ENCODE measurements around the gene PVALEF.
"Not testable (repeated sequence)": the region's sequence is repeated elsewhere in the genome, so short reads cannot be mapped to it uniquely, and the experiment has no call there.

The PVALEF gene

DNA sequence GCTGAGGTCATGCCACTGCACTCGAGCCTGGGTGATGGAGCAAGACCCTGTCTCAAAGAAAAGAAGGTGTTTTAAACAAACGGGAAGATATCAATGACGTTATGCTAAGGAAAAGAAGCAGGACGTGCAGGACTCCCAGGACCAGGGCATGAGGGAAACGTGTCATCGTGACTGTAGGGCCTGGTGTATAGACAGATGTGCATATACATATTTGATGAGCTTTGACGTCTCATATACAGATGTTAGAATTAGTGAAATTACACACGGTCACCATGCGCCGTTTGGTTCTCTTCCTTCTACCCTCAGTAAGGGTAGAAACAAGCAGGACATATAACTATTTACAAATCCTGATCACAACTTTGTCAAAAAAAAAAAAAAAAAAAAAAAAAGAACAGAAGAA is 17.6 kb upstream of the PVALEF start:
- ChIA-PET POLR2A (no interaction called here), CTCF (no interaction called here)
- TF ChIP-seq BHLHE40 (IDR thresholded peaks at IDR 0.05; ENCODE audit: borderline replicate concordance) (no peak), FOXK2 (IDR thresholded peaks at IDR 0.05) (no peak), LEF1 (IDR thresholded peaks at IDR 0.05; ENCODE audit: borderline replicate concordance) (no peak), CTBP1 (IDR thresholded peaks at IDR 0.05; ENCODE audit: borderline replicate concordance) (no peak), ELF4 (IDR thresholded peaks at IDR 0.05) (no peak), ZNF384 (IDR thresholded peaks at IDR 0.05) (no peak), SP1 (IDR thresholded peaks at IDR 0.05) (no peak), NFRKB (IDR thresholded peaks at IDR 0.05) (no peak), TARDBP (IDR thresholded peaks at IDR 0.05) (no peak), L3MBTL2 (conservative IDR thresholded peaks at IDR 0.05) (no peak)
- no peak for DNase-seq (ENCODE audit: extremely low spot score)

DNA sequence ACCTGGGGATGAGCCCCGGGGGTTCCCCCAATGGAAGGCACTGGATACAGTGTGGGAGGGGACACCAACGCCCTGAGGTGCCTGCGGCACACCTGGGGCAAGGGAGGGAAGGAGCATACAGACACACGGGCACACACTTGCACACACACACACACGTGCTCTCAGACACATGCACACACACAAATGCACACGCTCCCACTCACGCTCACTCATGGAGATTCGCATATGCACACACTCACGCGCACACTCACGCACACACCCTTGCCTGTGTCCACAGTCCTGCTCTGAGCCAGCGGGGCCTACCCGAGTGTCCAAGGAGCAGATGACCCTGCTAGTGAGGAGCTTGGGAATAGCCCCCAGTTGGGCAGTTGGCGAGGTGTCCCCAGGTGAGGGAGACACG is 16.7 kb upstream of the PVALEF start:
- CTCF ChIA-PET = no interaction called here
- DNase-seq (ENCODE audit: extremely low spot score) = no peak
- TF ChIP-seq SP1 (IDR thresholded peaks at IDR 0.05) = no peak
- no peak for TF ChIP-seq TARDBP (IDR thresholded peaks at IDR 0.05)
- TF ChIP-seq SUZ12 (IDR thresholded peaks at IDR 0.05) = no peak
- no peak for TF ChIP-seq FOXM1 (IDR thresholded peaks at IDR 0.05; ENCODE audit: borderline replicate concordance)
- TF ChIP-seq BHLHE40 (IDR thresholded peaks at IDR 0.05; ENCODE audit: borderline replicate concordance) = no peak
- TF ChIP-seq NFRKB (IDR thresholded peaks at IDR 0.05) = no peak
- TF ChIP-seq L3MBTL2 (conservative IDR thresholded peaks at IDR 0.05) = no peak
- TF ChIP-seq, protein P1, sequence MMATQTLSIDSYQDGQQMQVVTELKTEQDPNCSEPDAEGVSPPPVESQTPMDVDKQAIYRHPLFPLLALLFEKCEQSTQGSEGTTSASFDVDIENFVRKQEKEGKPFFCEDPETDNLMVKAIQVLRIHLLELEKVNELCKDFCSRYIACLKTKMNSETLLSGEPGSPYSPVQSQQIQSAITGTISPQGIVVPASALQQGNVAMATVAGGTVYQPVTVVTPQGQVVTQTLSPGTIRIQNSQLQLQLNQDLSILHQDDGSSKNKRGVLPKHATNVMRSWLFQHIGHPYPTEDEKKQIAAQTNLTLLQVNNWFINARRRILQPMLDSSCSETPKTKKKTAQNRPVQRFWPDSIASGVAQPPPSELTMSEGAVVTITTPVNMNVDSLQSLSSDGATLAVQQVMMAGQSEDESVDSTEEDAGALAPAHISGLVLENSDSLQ (IDR thresholded peaks at IDR 0.05) = no peak
- no peak for TF ChIP-seq LEF1 (IDR thresholded peaks at IDR 0.05; ENCODE audit: borderline replicate concordance)
- TF ChIP-seq CTBP1 (IDR thresholded peaks at IDR 0.05; ENCODE audit: borderline replicate concordance) = no peak
- TF ChIP-seq ZNF384 (IDR thresholded peaks at IDR 0.05) = no peak
- no peak for TF ChIP-seq FOXA1 (IDR thresholded peaks at IDR 0.05)
- POLR2A ChIA-PET = no interaction called here

DNA sequence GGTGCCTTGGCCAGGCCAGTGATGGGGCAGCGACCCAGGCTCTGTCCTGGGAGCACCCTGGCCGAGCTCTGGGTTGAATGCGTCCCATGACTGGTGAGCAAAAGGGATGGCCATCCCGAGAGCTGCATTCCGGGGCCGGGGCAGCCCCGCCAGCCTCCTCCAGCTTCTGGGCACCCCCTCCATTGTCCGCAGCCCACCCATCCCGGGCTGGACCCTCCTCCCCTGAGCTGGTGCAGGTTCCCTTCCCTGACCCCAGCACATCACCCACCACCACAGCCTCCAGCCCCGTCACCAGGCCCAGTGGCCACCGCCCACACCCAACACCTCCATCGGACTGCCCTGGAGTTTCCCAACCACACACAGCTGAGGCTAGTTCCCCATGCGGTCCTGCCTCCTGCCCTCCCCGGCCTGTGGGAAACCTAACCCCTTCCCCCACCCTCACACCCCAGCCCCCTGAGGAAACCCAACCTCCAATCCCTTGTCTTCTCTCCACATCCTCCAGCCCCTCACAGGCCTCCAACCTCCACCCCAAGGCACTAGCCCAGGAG is 16.2 kb upstream of the PVALEF start:
- ChIA-PET CTCF (no interaction called here), POLR2A (no interaction called here)
- TF ChIP-seq, protein P1 (IDR thresholded peaks at IDR 0.05) = no peak
- no peak for TF ChIP-seq CTBP1 (IDR thresholded peaks at IDR 0.05; ENCODE audit: borderline replicate concordance)
- no peak for DNase-seq (ENCODE audit: extremely low spot score)

DNA sequence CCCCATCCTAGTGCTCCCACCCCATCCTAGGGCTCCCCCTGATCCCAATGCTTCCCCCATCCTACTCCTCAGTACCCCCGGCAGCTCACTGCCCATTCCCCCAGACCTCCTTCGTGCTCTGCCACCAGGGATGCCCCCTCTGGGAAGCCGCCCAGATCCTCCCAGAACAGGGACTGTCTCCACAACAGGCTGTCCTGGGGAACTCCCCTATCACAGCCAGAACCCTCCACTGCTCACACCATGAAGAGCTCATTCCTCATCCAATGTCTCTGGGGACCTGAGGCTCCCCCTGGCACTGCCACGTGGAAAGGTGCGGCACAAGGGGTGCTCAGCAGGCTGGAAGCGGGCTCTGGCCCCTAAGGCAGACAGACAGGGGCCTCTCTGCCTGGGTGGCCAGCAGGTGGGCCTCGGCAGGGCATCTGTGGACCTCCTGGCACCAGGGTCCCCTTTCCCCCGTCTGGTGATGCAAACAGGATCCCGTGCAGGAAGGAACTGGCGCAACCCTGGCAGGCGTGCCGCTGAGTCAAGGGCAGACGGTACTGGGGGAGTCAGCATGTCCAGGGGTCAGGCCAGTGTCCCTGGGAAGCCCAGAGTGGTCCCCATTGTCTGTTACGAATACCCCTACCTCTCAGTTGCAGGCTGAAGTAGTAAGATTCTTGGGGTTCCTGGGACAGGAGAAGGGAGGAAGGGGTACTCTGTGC is 14.8 kb upstream of the PVALEF start:
- no peak for DNase-seq (ENCODE audit: extremely low spot score)
- TF ChIP-seq SP1 (IDR thresholded peaks at IDR 0.05) = no peak
- TF ChIP-seq BHLHE40 (IDR thresholded peaks at IDR 0.05; ENCODE audit: borderline replicate concordance) = no peak
- no peak for TF ChIP-seq FOXM1 (IDR thresholded peaks at IDR 0.05; ENCODE audit: borderline replicate concordance)
- TF ChIP-seq TARDBP (IDR thresholded peaks at IDR 0.05) = no peak
- TF ChIP-seq ZNF384 (IDR thresholded peaks at IDR 0.05) = no peak
- ChIA-PET POLR2A (no interaction called here), CTCF (no interaction called here)

DNA sequence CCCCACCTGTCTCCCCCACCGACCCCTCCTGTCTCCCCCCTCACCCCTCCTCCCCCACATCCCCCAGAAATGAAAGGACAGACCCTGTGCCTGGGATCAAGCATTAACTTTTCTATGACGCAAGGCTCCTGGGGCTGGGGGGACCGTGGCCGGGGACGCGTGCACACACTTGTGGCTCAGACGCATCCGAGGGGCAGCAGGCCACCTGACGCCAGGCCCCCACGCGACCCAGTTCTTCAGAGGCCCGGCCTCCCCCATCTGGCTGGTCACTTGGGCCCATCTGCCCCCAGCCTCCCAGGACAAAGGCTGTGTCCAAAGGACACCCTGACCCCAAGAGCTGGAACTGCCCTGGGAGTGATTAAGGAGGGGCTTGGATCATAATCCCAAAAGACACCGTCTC is 14.0 kb upstream of the PVALEF start:
- ChIA-PET POLR2A (no interaction called here), CTCF (no interaction called here)
- no peak for DNase-seq (ENCODE audit: extremely low spot score)
- no peak for TF ChIP-seq LEF1 (IDR thresholded peaks at IDR 0.05; ENCODE audit: borderline replicate concordance)
- TF ChIP-seq FOXA1 (IDR thresholded peaks at IDR 0.05) = no peak
- no peak for TF ChIP-seq SP1 (IDR thresholded peaks at IDR 0.05)
- TF ChIP-seq FOXM1 (IDR thresholded peaks at IDR 0.05; ENCODE audit: borderline replicate concordance) = no peak
- no peak for TF ChIP-seq HDGF (IDR thresholded peaks at IDR 0.05; ENCODE audit: borderline replicate concordance)
- TF ChIP-seq TARDBP (IDR thresholded peaks at IDR 0.05) = no peak
- no peak for TF ChIP-seq NFRKB (IDR thresholded peaks at IDR 0.05)

DNA sequence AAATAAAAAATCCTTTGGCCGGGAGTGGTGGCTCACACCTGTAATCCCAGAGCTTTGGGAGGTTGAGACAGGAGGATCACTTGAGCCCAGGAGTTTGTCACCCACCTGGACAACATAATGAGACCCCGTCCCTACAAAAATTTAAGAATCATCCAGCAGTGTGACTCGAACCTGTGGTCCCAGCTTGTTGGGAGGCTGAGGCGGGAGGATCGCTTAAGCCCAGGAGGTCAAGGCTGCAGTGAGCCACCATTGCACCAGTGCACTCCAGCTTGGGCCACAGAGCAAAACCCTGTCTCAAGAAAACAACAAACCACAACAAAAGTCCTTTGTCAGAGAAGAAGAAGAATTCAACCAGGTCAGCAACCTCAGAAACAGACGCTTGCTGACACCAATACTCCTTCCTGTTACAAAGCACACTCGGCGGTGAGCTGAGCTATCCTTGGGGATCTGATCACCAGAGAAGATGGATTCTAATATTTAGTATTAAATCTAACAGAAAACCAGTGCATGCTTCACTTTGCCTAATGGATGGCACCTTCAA is 12.9 kb upstream of the PVALEF start:
- DNase-seq (ENCODE audit: extremely low spot score) = no peak
- TF ChIP-seq NFRKB (IDR thresholded peaks at IDR 0.05) (no peak), CTBP1 (IDR thresholded peaks at IDR 0.05; ENCODE audit: borderline replicate concordance) (no peak), FOXA1 (IDR thresholded peaks at IDR 0.05) (no peak), FOXM1 (IDR thresholded peaks at IDR 0.05; ENCODE audit: borderline replicate concordance) (no peak), ZNF384 (IDR thresholded peaks at IDR 0.05) (no peak), FOXK2 (IDR thresholded peaks at IDR 0.05) (no peak)
- TF ChIP-seq, protein P1 (IDR thresholded peaks at IDR 0.05) = no peak
- ChIA-PET CTCF (no interaction called here), POLR2A (no interaction called here)

DNA sequence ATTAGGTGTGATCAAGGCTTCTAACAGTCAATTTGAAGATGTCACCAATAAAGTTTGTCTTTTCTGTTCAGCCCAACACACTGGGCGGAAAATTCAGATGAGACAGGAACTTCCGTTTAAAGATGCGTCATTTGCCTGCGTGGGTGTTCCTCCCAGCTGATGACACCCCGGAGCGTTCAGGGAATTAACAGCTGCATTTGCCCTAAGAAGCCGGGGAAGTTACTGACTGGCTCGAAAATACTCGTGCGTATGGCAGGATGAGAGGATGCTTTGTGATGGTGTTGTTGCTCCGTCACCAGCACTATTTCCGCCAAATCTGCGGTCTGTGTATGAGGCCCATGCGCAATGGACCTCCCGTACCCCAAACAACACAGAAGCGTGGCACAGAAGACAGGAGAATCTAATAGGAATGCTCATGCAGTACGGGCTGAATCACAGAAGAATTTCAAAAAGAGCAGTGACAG is 11.9 kb upstream of the PVALEF start:
- TF ChIP-seq L3MBTL2 (conservative IDR thresholded peaks at IDR 0.05) = no peak
- TF ChIP-seq HDGF (IDR thresholded peaks at IDR 0.05; ENCODE audit: borderline replicate concordance) = no peak
- TF ChIP-seq LEF1 (IDR thresholded peaks at IDR 0.05; ENCODE audit: borderline replicate concordance) = no peak
- no peak for TF ChIP-seq CTBP1 (IDR thresholded peaks at IDR 0.05; ENCODE audit: borderline replicate concordance)
- no peak for TF ChIP-seq TARDBP (IDR thresholded peaks at IDR 0.05)
- TF ChIP-seq ARNT (IDR thresholded peaks at IDR 0.05) = no peak
- no peak for TF ChIP-seq ZNF384 (IDR thresholded peaks at IDR 0.05)
- TF ChIP-seq, protein P1 (IDR thresholded peaks at IDR 0.05) = no peak
- TF ChIP-seq BHLHE40 (IDR thresholded peaks at IDR 0.05; ENCODE audit: borderline replicate concordance) = no peak
- TF ChIP-seq FOXK2 (IDR thresholded peaks at IDR 0.05) = no peak
- TF ChIP-seq SP1 (IDR thresholded peaks at IDR 0.05) = no peak
- TF ChIP-seq ELF4 (IDR thresholded peaks at IDR 0.05) = no peak
- no peak for TF ChIP-seq FOXM1 (IDR thresholded peaks at IDR 0.05; ENCODE audit: borderline replicate concordance)
- ChIA-PET POLR2A (interaction anchor here (1.5 kb wide), 1 partner anchor 32 kb away, joined by 3 read pairs; no protein-coding TSS in a partner anchor), CTCF (interaction anchor here (0.8 kb wide), 1 partner anchor 11 kb away, joined by 3 read pairs; no protein-coding TSS in a partner anchor)
- DNase-seq (ENCODE audit: extremely low spot score) = no peak

DNA sequence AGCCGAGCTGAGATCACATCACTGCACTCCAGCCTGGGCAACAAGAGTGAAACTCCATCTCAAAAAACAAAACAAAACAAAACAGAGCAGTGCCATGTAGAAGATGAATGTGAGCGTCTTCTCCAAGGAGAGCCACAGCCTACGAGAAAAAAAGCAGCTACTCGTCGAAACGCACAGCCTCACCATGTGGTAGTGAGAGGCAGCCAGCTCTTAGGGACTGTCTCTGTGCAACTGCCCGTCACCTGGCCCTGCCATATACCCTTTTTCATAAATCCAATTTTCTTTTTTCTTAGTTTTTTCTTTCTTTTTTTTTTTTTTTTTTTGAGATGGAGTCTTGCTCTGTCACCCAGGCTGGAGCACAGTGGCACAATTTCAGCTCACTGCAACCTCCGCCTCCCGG is 11.3 kb upstream of the PVALEF start:
- ChIA-PET POLR2A (interaction anchor here (1.5 kb wide), 1 partner anchor 31 kb away, joined by 3 read pairs; no protein-coding TSS in a partner anchor), CTCF (interaction anchor here (0.8 kb wide), 1 partner anchor 11 kb away, joined by 3 read pairs; no protein-coding TSS in a partner anchor)
- DNase-seq (ENCODE audit: extremely low spot score) = not testable (repeated sequence)

Measured in HEK293T (cell line).